Limb (tissue), 2 donors: ENCODE measurements around the gene UCHL1.

Experiments
- DNase-seq, 2 donors: peaks; one replicate each; pipeline ENCODE4 v3.0.0-alpha.2; 2016; ENCODE audit errors: extremely low spot score in 2 of 2

UCHL1 gene

GRCh38 chr4:41256740-41257256, at the start of gene UCHL1:
Gene UCHL1 (plus strand): TSS chr4:41256928. CDS start chr4:41256977, 49 bp downstream.
- peak; percentile 65 to 93 for DNase-seq

- no peak for DNase-seq
These were observed 49.4 kb upstream of the UCHL1 start for GRCh38 chr4:41207291-41207831.

GRCh38 chr4:41209187-41209586, 47.5 kb upstream of the UCHL1 start:
- DNase-seq, result no peak

GRCh38 chr4:41209901-41210300, 46.8 kb upstream of the UCHL1 start:
- no peak for DNase-seq

- DNase-seq, result no peak
These were observed 44.6 kb upstream of the UCHL1 start for GRCh38 chr4:41211951-41212615.

GRCh38 chr4:41212616-41213203, 44.0 kb upstream of the UCHL1 start:
- DNase-seq, result peak; percentile 50 to 51

GRCh38 chr4:41213625-41214135, 43.0 kb upstream of the UCHL1 start:
- peak in 1 of 2 donors; percentile 78 for DNase-seq

GRCh38 chr4:41214136-41214824, 42.4 kb upstream of the UCHL1 start, which contains the start of gene APBB2:
Gene APBB2 (minus strand): TSS chr4:41214542. CDS start chr4:41033254, 181,288 bp downstream.
- DNase-seq, result peak; percentile 97 to 98

- no peak for DNase-seq
These were observed 41.9 kb upstream of the UCHL1 start for GRCh38 chr4:41214825-41215146.

GRCh38 chr4:41215155-41215554, 41.6 kb upstream of the UCHL1 start:
- peak in 1 of 2 donors; percentile 38 for DNase-seq

- DNase-seq, result no peak
These were observed 40.8 kb upstream of the UCHL1 start for GRCh38 chr4:41215969-41216293.

GRCh38 chr4:41216294-41217019, 40.3 kb upstream of the UCHL1 start:
- DNase-seq, result peak; percentile 74 to 92

- no peak for DNase-seq
These were observed 39.8 kb upstream of the UCHL1 start for GRCh38 chr4:41217020-41217333.

- DNase-seq, result no peak
These were observed 39.4 kb upstream of the UCHL1 start for GRCh38 chr4:41217374-41217773.

- DNase-seq, result no peak
These were observed 38.0 kb upstream of the UCHL1 start for GRCh38 chr4:41218703-41219102.

- DNase-seq, result no peak
These were observed 37.2 kb upstream of the UCHL1 start for GRCh38 chr4:41219421-41219950.

- DNase-seq, result no peak
These were observed 34.7 kb upstream of the UCHL1 start for GRCh38 chr4:41221850-41222645.

GRCh38 chr4:41227902-41228301, 28.8 kb upstream of the UCHL1 start:
- no peak for DNase-seq

- no peak for DNase-seq
These were observed 24.3 kb upstream of the UCHL1 start for GRCh38 chr4:41232406-41232805.

- DNase-seq, result no peak
These were observed 23.9 kb upstream of the UCHL1 start for GRCh38 chr4:41232856-41233255.

- no peak for DNase-seq
These were observed 20.7 kb upstream of the UCHL1 start for GRCh38 chr4:41236032-41236431.
